Adrenal gland (tissue), 19 donors: Measurements from ENCODE around the gene CABP4. TPM values are rescaled to one million over a fixed set of nuclear protein-coding genes. Genes with fewer than 3 reads are reported as not detected.

Experiments
- DNase-seq, 7 donors: peaks; one replicate each; pipeline ENCODE4 v3.0.0-alpha.2; 2019 to 2020
- H3K27ac ChIP-seq, 5 donors: fragments of 200-600 bp; sonication (generic) in 4 of 5; 1 replicate in 3 of 5; 2 replicates in 2 of 5; pipeline versions ENCODE4 v1.5.1 to v1.8.0; 2016 to 2020; ENCODE audit warnings: mild to moderate bottlenecking in 1 of 5
- H3K27me3 ChIP-seq: fragments of 200-600 bp; 2 replicates; pipeline ENCODE4 v1.8.0; 2021
- H3K36me3 ChIP-seq, 2 donors: fragments of 200-600 bp; replicated peaks in 1 of 2; 1 replicate in 1 of 2; 2 replicates in 1 of 2; pipeline versions ENCODE4 v1.5.1 to v1.8.0; 2018 to 2022
- H3K4me1 ChIP-seq, 2 donors: fragments of 200-600 bp; replicated peaks in 1 of 2; 1 replicate in 1 of 2; 2 replicates in 1 of 2; pipeline versions ENCODE4 v1.5.1 to v1.8.0; 2018 to 2021
- H3K4me3 ChIP-seq, 4 donors: fragments of 200-600 bp; sonication (generic) in 3 of 4; one replicate each; pipeline ENCODE4 v1.5.1; 2016 to 2018
- H3K9me3 ChIP-seq, 3 donors: fragments of 200-600 bp; sonication (generic) in 1 of 3; replicated peaks in 1 of 3; 1 replicate in 2 of 3; 2 replicates in 1 of 3; pipeline versions ENCODE4 v1.5.1 to v1.8.0; 2016 to 2021
- CTCF ChIP-seq, 6 experiments: fragments of 450-650 bp in 4 of 6; fragments of 200-600 bp in 2 of 6; sonication (generic) in 1 of 6; IDR thresholded peaks; 1 replicate in 5 of 6; 2 replicates in 1 of 6; pipeline versions ENCODE4 v1.5.1 to v1.8.0; 2016 to 2021; ENCODE audit warnings: antibody characterized with exemption in 6 of 6, mild to moderate bottlenecking in 2 of 6, moderate library complexity in 1 of 6
- POLR2A ChIP-seq, 2 donors: fragments of 450-650 bp; IDR thresholded peaks; one replicate each; pipeline ENCODE4 v1.6.1; 2017; ENCODE audit warnings: antibody characterized with exemption in 2 of 2, mild to moderate bottlenecking in 2 of 2, moderate library complexity in 1 of 2
- WGBS, 4 donors: extraction: QIAGEN DNeasy Blood & Tissue Kit in 2 of 4; methylation state at CpG; one replicate each; pipeline versions ENCODE4 v1.1.5 to v1.1.7; 2013 to 2017; 5-methylcytosine and 5-hydroxymethylcytosine counted together
- intact Hi-C, 2 donors: fragments of 100-400 bp; cut with DNase I; formaldehyde crosslinking; loops; one replicate each; pipeline versions ENCODE4 v1.14.1 to v1.15.0; 2022 to 2023
- long read RNA-seq, 10 donors: library from polyadenylated mRNA in 3 of 10; unstranded in 2 of 10; stranded (forward) in 1 of 10; transcript quantifications; one replicate each; pipeline ENCODE4 v2.0.0 and lab custom pipeline, GENCODE V29; 2021 to 2026
- polyA plus RNA-seq, 3 donors: library from polyadenylated mRNA; stranded (reverse); fragments of 200-250 nt in 2 of 3; fragments of 350-450 nt in 1 of 3; fragmentation: Illumina TruSeq in 1 of 3; extraction: RNeasy Lipid Tissue Mini Kit (QIAGEN cat#74804) in 1 of 3; gene quantifications; one replicate each; pipeline ENCODE4 v1.2.3, GENCODE V29; 2013 to 2014
- total RNA-seq, 9 donors: library from RNA; depleted of rRNA in 4 of 9; stranded (reverse); fragments of >200 nt in 4 of 9; fragments of 120-200 nt in 1 of 9; fragmentation: NEBNext Ultra II Directional in 1 of 9; extraction: Animal tissue kit (Norgen Biotek cat#: 25700) in 1 of 9; gene quantifications; one replicate each; pipeline versions ENCODE4 v1.1.0 to v1.2.4, GENCODE V29; 2013 to 2023
- donor health status: healthy with polysubstance abuse.
- donor health status: Bipolar disorder and iron deficiency.
- donor health status: DM: yes; HTN: yes; CAD: no.
- donor health status: DM: no; HTN: no; CAD: no.
- donor health status: DM: no; HTN: no; CAD: no.
- donor health status: DM: yes; HTN: yes; CAD: no.

The CABP4 gene
- total RNA-seq (1 to 10 TPM in 5 of 9 donors, under 1 TPM in 3, not detected in 1; 0.28 to 3.8 (median 1.5) TPM), polyA plus RNA-seq (1 to 10 TPM in 2 of 3 donors, under 1 TPM in 1; 0.31 to 2.1 (median 1.1) TPM)
- long read RNA-seq, donor 1, result 0 reads
- long read RNA-seq, donor 2, result 0 reads
- long read RNA-seq, donor 3, result 0 reads
- long read RNA-seq, donor 4, result 0 reads
- long read RNA-seq, donor 5, partial matches to known transcripts, result 0 of 2 reads
- long read RNA-seq, donor 5, other reads (novel, unspliced or antisense), result 2 of 2 reads
- long read RNA-seq, donor 6, result 0 reads
- long read RNA-seq, donor 7, result 0 reads
- long read RNA-seq, donor 8, result 0 reads
- long read RNA-seq, donor 9, result 0 reads
- long read RNA-seq, donor 10, result 0 reads

- no peaks in the 10 kb centered on the region for H3K9me3 ChIP-seq
- WGBS, 4 donors, result 79 to 100% (median 88%) methylated on average over 1 to 3 of the region's 3 CpGs
- H3K4me1 ChIP-seq, result no peaks in the 10 kb centered on the region
- DNase-seq, result no peak
- intact Hi-C loops, result no loop called here
- no peak within 1 kb of the TSS for H3K27ac ChIP-seq
- no peak within 1 kb of the TSS for H3K4me3 ChIP-seq
- H3K36me3 ChIP-seq, result no peaks in the 10 kb centered on the region
- no peaks in the 10 kb centered on the region for H3K27me3 ChIP-seq
- no peak for TF ChIP-seq POLR2A (IDR thresholded peaks at IDR 0.05)
- no peak for TF ChIP-seq CTCF (IDR thresholded peaks at IDR 0.05)
Observed at GRCh38 chr11:67455054-67455453, at the start of gene CABP4. TSS of gene CABP4 (plus strand) at chr11:67455354. CDS start at chr11:67455424, 70 bp downstream.

- no peak overlapping the region for H3K4me3 ChIP-seq
- no peaks in the 10 kb centered on the region for H3K9me3 ChIP-seq
- H3K27me3 ChIP-seq, result peaks cover 19% of the 10 kb centered on the region
- H3K4me1 ChIP-seq, result peaks cover 3 to 9% of the 10 kb centered on the region in 2 donors
- 76 to 100% (median 86%) methylated on average over 2 to 9 of the region's 9 CpGs for WGBS, 4 donors
- H3K27ac ChIP-seq, result no peak overlapping the region
- no peaks in the 10 kb centered on the region for H3K36me3 ChIP-seq
- no peak for TF ChIP-seq POLR2A (IDR thresholded peaks at IDR 0.05)
- no peak for TF ChIP-seq CTCF (IDR thresholded peaks at IDR 0.05)
- DNase-seq, result peak in 1 of 7 donors; percentile 28
- intact Hi-C loops, result loop anchor here in 1 of 2 donors (5.0 kb wide), 1 partner anchor 101 kb away; the partner anchor contains the start of genes CDK2AP2 and PITPNM1
Observed at GRCh38 chr11:67405688-67406339, 49.3 kb upstream of the CABP4 start.

GRCh38 chr11:67406420-67406968 lies 48.7 kb upstream of the CABP4 start:
- Histone ChIP-seq H3K36me3 (no peaks in the 10 kb centered on the region), H3K27me3 (peaks cover 24% of the 10 kb centered on the region), H3K4me3 (no peak overlapping the region), H3K27ac (no peak overlapping the region), H3K4me1 (peaks cover 0 to 7% of the 10 kb centered on the region in 2 donors), H3K9me3 (no peaks in the 10 kb centered on the region)
- intact Hi-C loops, result loop anchor here in 1 of 2 donors (5.0 kb wide), 1 partner anchor 101 kb away; the partner anchor contains the start of genes CDK2AP2 and PITPNM1
- TF ChIP-seq CTCF (IDR thresholded peaks at IDR 0.05) (no peak), POLR2A (IDR thresholded peaks at IDR 0.05) (no peak)
- no peak for DNase-seq
- 83 to 88% (median 85%) methylated on average over 2 to 18 of the region's 18 CpGs for WGBS, 4 donors
